ENCODE data around the gene STIM1.

Gene STIM1

GRCh38 chr11:3985631-3986030 is 130.2 kb downstream of the STIM1 start:
- H3K9me3 ChIP-seq (ENCODE audit: control insufficient read depth in 2 of 2, low read length in 2 of 2), result no peaks in the 10 kb centered on the region
- H3K9ac ChIP-seq (ENCODE audit: low read depth in 1 of 2, low read length in 2 of 2), result no peak overlapping the region
- no peaks in the 10 kb centered on the region for H3K36me3 ChIP-seq (ENCODE audit: control insufficient read depth in 2 of 2, insufficient read depth in 2 of 2, low read length in 2 of 2)
- H3K27me3 ChIP-seq (ENCODE audit: control insufficient read depth in 2 of 2, insufficient read depth in 2 of 2, low read length in 2 of 2), result no peaks in the 10 kb centered on the region
- no peak overlapping the region for H3K27ac ChIP-seq (ENCODE audit: low read depth in 2 of 2, low read length in 2 of 2)
- H3K4me1 ChIP-seq (ENCODE audit: control insufficient read depth in 2 of 2, insufficient read depth in 2 of 2, low read length in 2 of 2), result no peaks in the 10 kb centered on the region
- no peak overlapping the region for H3K4me3 ChIP-seq (ENCODE audit: low read length in 2 of 2)

DNA sequence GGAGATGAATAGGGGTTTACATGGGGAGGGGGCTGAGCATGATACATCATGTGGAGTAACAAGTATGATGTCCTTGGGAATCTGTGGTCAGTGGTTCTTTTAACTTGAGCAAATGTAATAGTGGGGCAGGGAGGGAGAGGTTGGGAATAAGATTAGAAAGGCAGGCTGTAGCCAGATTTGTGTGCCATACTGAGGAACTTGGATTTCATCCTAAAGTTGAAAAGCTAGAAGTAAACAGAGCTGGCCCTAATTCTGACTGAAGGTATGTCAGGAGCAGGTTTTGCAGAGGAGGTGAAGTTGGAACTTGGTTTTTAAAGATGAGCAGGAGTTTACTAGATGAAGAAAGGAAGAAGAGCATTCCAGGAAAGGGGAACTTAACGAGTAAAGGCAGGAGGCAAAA is 130.8 kb downstream of the STIM1 start:
- H3K36me3 ChIP-seq (ENCODE audit: control insufficient read depth in 2 of 2, insufficient read depth in 2 of 2, low read length in 2 of 2), result no peaks in the 10 kb centered on the region
- no peak overlapping the region for H3K9ac ChIP-seq (ENCODE audit: low read depth in 1 of 2, low read length in 2 of 2)
- no peaks in the 10 kb centered on the region for H3K9me3 ChIP-seq (ENCODE audit: control insufficient read depth in 2 of 2, low read length in 2 of 2)
- H3K27me3 ChIP-seq (ENCODE audit: control insufficient read depth in 2 of 2, insufficient read depth in 2 of 2, low read length in 2 of 2), result no peaks in the 10 kb centered on the region
- no peak overlapping the region for H3K4me3 ChIP-seq (ENCODE audit: low read length in 2 of 2)
- H3K4me1 ChIP-seq (ENCODE audit: control insufficient read depth in 2 of 2, insufficient read depth in 2 of 2, low read length in 2 of 2), result no peaks in the 10 kb centered on the region
- no peak overlapping the region for H3K27ac ChIP-seq (ENCODE audit: low read depth in 2 of 2, low read length in 2 of 2)

DNA sequence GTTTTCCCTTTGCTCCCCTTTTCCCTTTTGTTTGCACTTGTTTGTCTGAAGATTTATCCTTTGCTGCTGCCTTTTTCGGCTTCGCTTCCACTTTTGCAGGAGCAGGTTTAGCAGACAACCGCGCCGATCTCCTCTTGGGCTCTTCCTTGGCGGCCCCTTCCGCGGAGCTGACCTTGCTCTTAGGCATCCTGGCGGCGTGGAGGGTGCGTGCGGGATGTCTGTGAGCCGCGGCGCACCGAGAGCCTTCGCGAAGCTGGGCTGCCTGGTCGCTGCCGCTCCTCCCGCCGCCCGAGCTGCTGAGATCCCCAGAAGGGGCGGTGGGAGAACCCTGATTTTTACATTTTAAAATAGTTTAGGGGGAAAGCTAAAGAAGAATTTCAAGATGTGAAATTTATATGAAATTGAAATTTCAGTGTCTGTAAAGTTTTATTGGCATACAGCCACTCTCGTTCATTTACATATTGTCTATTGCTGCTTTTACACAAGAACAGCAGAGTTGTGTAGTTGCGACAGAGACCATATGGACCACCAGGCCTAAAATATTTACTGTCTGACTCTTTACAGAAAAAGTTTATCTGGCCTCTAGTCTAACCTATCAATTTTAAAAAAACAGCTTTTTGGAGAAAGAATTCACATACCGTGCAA is 133.9 kb downstream of the STIM1 start:
- H3K9ac ChIP-seq (ENCODE audit: low read depth in 1 of 2, low read length in 2 of 2), result no peak overlapping the region
- peak overlapping the region in 1 of 2 donors; percentile 22 for H3K4me3 ChIP-seq (ENCODE audit: low read length in 2 of 2)
- no peak overlapping the region for H3K27ac ChIP-seq (ENCODE audit: low read depth in 2 of 2, low read length in 2 of 2)
- H3K36me3 ChIP-seq (ENCODE audit: control insufficient read depth in 2 of 2, insufficient read depth in 2 of 2, low read length in 2 of 2), result no peaks in the 10 kb centered on the region
- no peaks in the 10 kb centered on the region for H3K4me1 ChIP-seq (ENCODE audit: control insufficient read depth in 2 of 2, insufficient read depth in 2 of 2, low read length in 2 of 2)
- peaks cover 0 to 2% of the 10 kb centered on the region in 2 donors for H3K9me3 ChIP-seq (ENCODE audit: control insufficient read depth in 2 of 2, low read length in 2 of 2)
- no peaks in the 10 kb centered on the region for H3K27me3 ChIP-seq (ENCODE audit: control insufficient read depth in 2 of 2, insufficient read depth in 2 of 2, low read length in 2 of 2)

- H3K9me3 ChIP-seq (ENCODE audit: control insufficient read depth in 2 of 2, low read length in 2 of 2), result peaks cover 0 to 2% of the 10 kb centered on the region in 2 donors
- no peak overlapping the region for H3K4me3 ChIP-seq (ENCODE audit: low read length in 2 of 2)
- H3K36me3 ChIP-seq (ENCODE audit: control insufficient read depth in 2 of 2, insufficient read depth in 2 of 2, low read length in 2 of 2), result no peaks in the 10 kb centered on the region
- no peaks in the 10 kb centered on the region for H3K27me3 ChIP-seq (ENCODE audit: control insufficient read depth in 2 of 2, insufficient read depth in 2 of 2, low read length in 2 of 2)
- H3K27ac ChIP-seq (ENCODE audit: low read depth in 2 of 2, low read length in 2 of 2), result no peak overlapping the region
- no peak overlapping the region for H3K9ac ChIP-seq (ENCODE audit: low read depth in 1 of 2, low read length in 2 of 2)
- H3K4me1 ChIP-seq (ENCODE audit: control insufficient read depth in 2 of 2, insufficient read depth in 2 of 2, low read length in 2 of 2), result no peaks in the 10 kb centered on the region
Observed at GRCh38 chr11:3989921-3990290, 134.4 kb downstream of the STIM1 start.

DNA sequence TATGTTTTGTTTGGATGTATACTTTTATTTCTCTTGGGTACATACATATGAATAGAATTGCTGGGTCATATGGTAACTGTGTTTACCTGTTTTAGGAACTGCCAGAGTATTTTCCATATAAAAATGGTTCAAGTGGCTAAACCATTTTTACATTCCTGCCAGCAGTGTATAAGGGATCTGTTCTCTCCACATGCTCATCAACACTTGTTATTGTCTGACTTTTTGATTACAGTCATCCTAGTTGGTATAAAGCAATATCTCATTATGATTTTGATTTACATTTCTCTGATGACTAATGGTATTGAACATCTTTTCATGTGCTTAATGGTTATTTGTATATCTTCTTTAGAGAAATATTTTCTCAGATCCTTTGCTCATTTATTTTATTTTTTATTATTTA is 134.9 kb downstream of the STIM1 start:
- no peaks in the 10 kb centered on the region for H3K27me3 ChIP-seq (ENCODE audit: control insufficient read depth in 2 of 2, insufficient read depth in 2 of 2, low read length in 2 of 2)
- H3K27ac ChIP-seq (ENCODE audit: low read depth in 2 of 2, low read length in 2 of 2), result no peak overlapping the region
- no peak overlapping the region for H3K4me3 ChIP-seq (ENCODE audit: low read length in 2 of 2)
- H3K4me1 ChIP-seq (ENCODE audit: control insufficient read depth in 2 of 2, insufficient read depth in 2 of 2, low read length in 2 of 2), result no peaks in the 10 kb centered on the region
- peaks cover 0 to 2% of the 10 kb centered on the region in 2 donors for H3K9me3 ChIP-seq (ENCODE audit: control insufficient read depth in 2 of 2, low read length in 2 of 2)
- no peak overlapping the region for H3K9ac ChIP-seq (ENCODE audit: low read depth in 1 of 2, low read length in 2 of 2)
- H3K36me3 ChIP-seq (ENCODE audit: control insufficient read depth in 2 of 2, insufficient read depth in 2 of 2, low read length in 2 of 2), result no peaks in the 10 kb centered on the region

DNA sequence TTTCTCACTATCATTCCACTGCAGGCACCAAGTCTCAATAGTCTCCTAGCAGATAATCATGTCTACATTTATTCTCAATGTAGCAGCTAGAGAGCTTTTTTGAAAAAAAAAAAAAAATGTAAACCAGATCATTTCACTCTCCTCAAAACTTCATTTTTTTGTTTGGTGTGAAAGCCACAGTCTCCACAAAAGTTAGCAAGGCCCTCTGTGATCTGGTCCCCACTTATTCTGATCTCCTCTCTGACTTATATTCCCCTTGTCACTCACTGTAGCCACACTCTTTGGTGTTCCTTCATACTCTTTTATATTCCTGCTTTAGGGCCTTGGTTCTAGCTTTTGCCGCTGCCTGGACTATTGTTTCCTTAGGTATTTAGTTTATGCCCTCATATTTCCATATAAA is 137.5 kb downstream of the STIM1 start:
- Histone ChIP-seq H3K9ac (ENCODE audit: low read depth in 1 of 2, low read length in 2 of 2) (no peak overlapping the region), H3K27me3 (ENCODE audit: control insufficient read depth in 2 of 2, insufficient read depth in 2 of 2, low read length in 2 of 2) (no peaks in the 10 kb centered on the region), H3K36me3 (ENCODE audit: control insufficient read depth in 2 of 2, insufficient read depth in 2 of 2, low read length in 2 of 2) (no peaks in the 10 kb centered on the region), H3K4me1 (ENCODE audit: control insufficient read depth in 2 of 2, insufficient read depth in 2 of 2, low read length in 2 of 2) (no peaks in the 10 kb centered on the region), H3K9me3 (ENCODE audit: control insufficient read depth in 2 of 2, low read length in 2 of 2) (peaks cover 0 to 2% of the 10 kb centered on the region in 2 donors), H3K4me3 (ENCODE audit: low read length in 2 of 2) (no peak overlapping the region), H3K27ac (ENCODE audit: low read depth in 2 of 2, low read length in 2 of 2) (no peak overlapping the region)

GRCh38 chr11:3994030-3994640 is 138.7 kb downstream of the STIM1 start:
- Histone ChIP-seq H3K27me3 (ENCODE audit: control insufficient read depth in 2 of 2, insufficient read depth in 2 of 2, low read length in 2 of 2) (no peaks in the 10 kb centered on the region), H3K9ac (ENCODE audit: low read depth in 1 of 2, low read length in 2 of 2) (no peak overlapping the region), H3K4me1 (ENCODE audit: control insufficient read depth in 2 of 2, insufficient read depth in 2 of 2, low read length in 2 of 2) (no peaks in the 10 kb centered on the region), H3K4me3 (ENCODE audit: low read length in 2 of 2) (no peak overlapping the region), H3K27ac (ENCODE audit: low read depth in 2 of 2, low read length in 2 of 2) (no peak overlapping the region), H3K9me3 (ENCODE audit: control insufficient read depth in 2 of 2, low read length in 2 of 2) (peaks cover 0 to 2% of the 10 kb centered on the region in 2 donors), H3K36me3 (ENCODE audit: control insufficient read depth in 2 of 2, insufficient read depth in 2 of 2, low read length in 2 of 2) (no peaks in the 10 kb centered on the region)

GRCh38 chr11:3995307-3995706 is 139.8 kb downstream of the STIM1 start:
- Histone ChIP-seq H3K4me1 (ENCODE audit: control insufficient read depth in 2 of 2, insufficient read depth in 2 of 2, low read length in 2 of 2) (no peaks in the 10 kb centered on the region), H3K27ac (ENCODE audit: low read depth in 2 of 2, low read length in 2 of 2) (no peak overlapping the region), H3K9ac (ENCODE audit: low read depth in 1 of 2, low read length in 2 of 2) (no peak overlapping the region), H3K4me3 (ENCODE audit: low read length in 2 of 2) (no peak overlapping the region), H3K9me3 (ENCODE audit: control insufficient read depth in 2 of 2, low read length in 2 of 2) (peaks cover 0 to 2% of the 10 kb centered on the region in 2 donors), H3K27me3 (ENCODE audit: control insufficient read depth in 2 of 2, insufficient read depth in 2 of 2, low read length in 2 of 2) (no peaks in the 10 kb centered on the region), H3K36me3 (ENCODE audit: control insufficient read depth in 2 of 2, insufficient read depth in 2 of 2, low read length in 2 of 2) (no peaks in the 10 kb centered on the region)

GRCh38 chr11:3995949-3996554 is 140.6 kb downstream of the STIM1 start:
- H3K27ac ChIP-seq (ENCODE audit: low read depth in 2 of 2, low read length in 2 of 2), result no peak overlapping the region

DNA sequence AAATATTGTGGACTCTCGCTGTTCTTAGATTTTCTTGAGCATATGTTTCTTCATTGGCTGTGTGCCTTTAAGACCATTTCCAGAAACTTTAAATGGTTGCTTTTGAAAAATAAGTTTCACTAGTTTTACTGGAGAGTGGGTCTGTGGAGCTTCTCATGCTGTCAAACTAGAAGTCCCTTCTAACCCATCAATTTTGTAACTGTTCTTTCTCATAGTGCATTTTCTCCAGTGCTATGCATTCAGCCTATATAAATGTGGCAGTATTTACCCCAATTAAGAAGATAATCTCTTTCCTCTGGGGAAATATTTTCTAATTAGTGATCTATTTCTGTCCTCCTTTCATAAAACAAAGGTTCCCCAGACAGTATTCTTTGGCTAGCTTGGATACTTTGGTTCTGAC is 141.2 kb downstream of the STIM1 start:
- no peaks in the 10 kb centered on the region for H3K27me3 ChIP-seq (ENCODE audit: control insufficient read depth in 2 of 2, insufficient read depth in 2 of 2, low read length in 2 of 2)
- no peaks in the 10 kb centered on the region for H3K36me3 ChIP-seq (ENCODE audit: control insufficient read depth in 2 of 2, insufficient read depth in 2 of 2, low read length in 2 of 2)
- no peak overlapping the region for H3K9ac ChIP-seq (ENCODE audit: low read depth in 1 of 2, low read length in 2 of 2)
- H3K4me3 ChIP-seq (ENCODE audit: low read length in 2 of 2), result no peak overlapping the region
- no peaks in the 10 kb centered on the region for H3K4me1 ChIP-seq (ENCODE audit: control insufficient read depth in 2 of 2, insufficient read depth in 2 of 2, low read length in 2 of 2)
- peaks cover 0 to 2% of the 10 kb centered on the region in 2 donors for H3K9me3 ChIP-seq (ENCODE audit: control insufficient read depth in 2 of 2, low read length in 2 of 2)
- no peak overlapping the region for H3K27ac ChIP-seq (ENCODE audit: low read depth in 2 of 2, low read length in 2 of 2)

More at GRCh38 chr11:3995949-3996554, 140.6 kb downstream of the STIM1 start:
- H3K9me3 ChIP-seq (ENCODE audit: control insufficient read depth in 2 of 2, low read length in 2 of 2), result peaks cover 0 to 2% of the 10 kb centered on the region in 2 donors
- H3K4me1 ChIP-seq (ENCODE audit: control insufficient read depth in 2 of 2, insufficient read depth in 2 of 2, low read length in 2 of 2), result no peaks in the 10 kb centered on the region
- no peaks in the 10 kb centered on the region for H3K36me3 ChIP-seq (ENCODE audit: control insufficient read depth in 2 of 2, insufficient read depth in 2 of 2, low read length in 2 of 2)
- H3K27me3 ChIP-seq (ENCODE audit: control insufficient read depth in 2 of 2, insufficient read depth in 2 of 2, low read length in 2 of 2), result no peaks in the 10 kb centered on the region
- no peak overlapping the region for H3K4me3 ChIP-seq (ENCODE audit: low read length in 2 of 2)
- no peak overlapping the region for H3K9ac ChIP-seq (ENCODE audit: low read depth in 1 of 2, low read length in 2 of 2)

Data from mucosa of rectum (tissue), 2 donors.